SK-N-MC (cell line): ENCODE results near the gene ANKRD50.

Experiments used
- EZH2 ChIP-seq: fragments of 200-600 bp; sonication (generic); IDR thresholded peaks from one replicate; pipeline ENCODE4 v1.6.1; 2017; ENCODE audit warnings: antibody characterized with exemption
- POLR2AphosphoS5 ChIP-seq: IDR thresholded peaks from 2 replicates; pipeline ENCODE4 v1.6.1; 2012; ENCODE audit warnings: mild to moderate bottlenecking, low read depth, low read length, borderline replicate concordance

GRCh38 chr4:124658795-124659194 lies 53.7 kb downstream of the ANKRD50 start:
- no peak for TF ChIP-seq EZH2
- TF ChIP-seq POLR2AphosphoS5 = no peak
